ENCODE measurements around the gene ATP2C1.

ATP2C1 gene

DNA sequence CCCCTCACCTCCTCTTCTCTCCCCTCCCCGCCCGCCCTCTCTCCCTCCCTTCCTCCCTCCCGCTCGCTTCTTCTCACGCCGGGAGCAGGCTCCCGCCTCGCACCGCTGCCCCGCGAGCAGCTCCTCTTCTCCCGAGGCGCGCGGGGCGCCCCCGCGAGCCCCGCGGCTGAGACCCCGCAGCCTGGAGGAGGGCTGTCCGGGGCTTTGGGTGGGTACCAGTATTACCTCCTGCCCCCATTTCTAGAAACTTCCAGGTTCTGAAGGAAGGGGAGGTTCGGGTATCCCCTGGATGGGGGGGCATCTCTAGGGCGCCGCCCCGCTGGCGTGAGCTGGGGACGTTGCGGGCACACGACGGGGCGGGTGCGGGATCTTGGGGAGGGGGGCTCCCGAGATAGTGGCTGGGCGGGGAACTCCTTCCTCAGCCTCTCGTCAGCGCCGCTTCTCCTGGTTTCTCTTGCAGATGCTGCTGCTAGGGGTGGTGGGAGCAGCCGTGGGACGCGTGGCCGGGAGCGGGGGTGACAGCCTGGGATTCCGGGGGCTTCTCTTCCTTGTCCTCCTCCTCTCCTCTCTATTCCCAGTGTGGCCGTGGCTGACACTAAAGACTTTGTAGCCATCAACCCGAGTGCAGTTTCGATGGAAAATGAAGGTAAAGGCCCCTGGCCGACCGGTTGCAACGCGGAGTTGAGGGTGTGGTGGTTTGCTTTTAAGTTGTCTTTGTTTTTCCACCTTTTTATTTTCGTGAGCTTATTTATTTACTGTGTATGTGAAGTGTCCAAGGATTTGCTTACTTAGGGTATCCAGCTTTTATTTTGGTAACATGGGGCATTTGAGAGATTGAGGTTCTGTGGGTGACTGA lies 474 bp downstream of the ATP2C1 start:
- peak; percentile 62 for DNase-seq (ENCODE audit: low spot score)

DNA sequence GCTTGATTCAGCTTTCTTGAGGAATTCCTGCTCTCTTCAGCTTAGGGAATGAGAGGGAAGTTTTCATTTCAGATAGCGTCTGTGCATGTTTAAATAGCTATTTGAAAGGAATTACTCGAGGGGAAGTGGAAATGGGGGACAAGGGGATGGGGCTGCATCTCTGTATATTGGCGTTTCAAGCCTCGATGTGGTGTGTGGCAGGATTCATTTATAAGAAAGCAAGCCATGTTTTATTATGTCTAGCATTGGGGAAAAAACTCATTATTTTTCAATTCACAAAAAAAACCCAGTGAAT lies 1.0 kb downstream of the ATP2C1 start:
- DNase-seq (ENCODE audit: low spot score) = peak; percentile 10

DNA sequence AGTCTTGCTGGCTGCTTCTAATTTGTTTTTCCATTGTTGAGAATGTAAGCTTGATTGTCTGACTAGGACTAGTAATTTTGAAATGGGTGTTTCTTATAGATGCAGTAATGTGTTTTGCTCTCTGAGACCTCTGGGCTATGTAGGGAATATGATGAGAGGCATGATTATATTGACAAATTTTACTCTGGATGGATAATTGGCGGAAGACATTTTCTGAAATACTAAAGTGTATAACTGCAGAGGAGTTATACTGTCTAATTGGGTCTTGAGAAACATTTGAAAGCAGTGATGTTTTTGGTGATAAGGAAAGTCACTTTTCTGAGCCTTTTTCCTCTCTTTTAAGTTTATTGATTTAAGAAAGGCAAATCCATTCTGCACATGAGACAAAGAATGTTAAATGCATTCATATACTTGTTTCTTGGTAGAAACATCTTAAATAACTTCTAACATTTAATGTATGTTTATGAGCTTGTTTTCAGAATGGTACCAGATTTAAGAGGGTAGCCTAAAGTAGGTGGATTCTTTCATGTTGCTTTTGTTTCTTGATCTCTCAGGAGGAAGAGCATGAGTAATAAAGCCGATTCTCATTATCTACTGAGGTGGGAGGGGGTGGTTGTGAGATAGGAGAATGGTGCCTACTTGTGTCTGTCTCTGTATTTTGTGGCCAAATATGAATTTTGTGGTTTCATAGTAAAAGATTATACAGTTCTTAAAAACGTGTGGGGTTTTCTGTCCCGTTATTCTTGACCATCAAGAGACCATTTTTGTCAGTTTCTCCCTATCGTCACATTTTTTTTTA lies 2.0 kb downstream of the ATP2C1 start:
- DNase-seq (ENCODE audit: low spot score) = no peak

GRCh38 chr3:130897316-130897715 lies 3.4 kb downstream of the ATP2C1 start:
- DNase-seq (ENCODE audit: low spot score) = no peak

- DNase-seq (ENCODE audit: low spot score) = no peak
Observed at GRCh38 chr3:130900959-130901358, 7.1 kb downstream of the ATP2C1 start.

DNA sequence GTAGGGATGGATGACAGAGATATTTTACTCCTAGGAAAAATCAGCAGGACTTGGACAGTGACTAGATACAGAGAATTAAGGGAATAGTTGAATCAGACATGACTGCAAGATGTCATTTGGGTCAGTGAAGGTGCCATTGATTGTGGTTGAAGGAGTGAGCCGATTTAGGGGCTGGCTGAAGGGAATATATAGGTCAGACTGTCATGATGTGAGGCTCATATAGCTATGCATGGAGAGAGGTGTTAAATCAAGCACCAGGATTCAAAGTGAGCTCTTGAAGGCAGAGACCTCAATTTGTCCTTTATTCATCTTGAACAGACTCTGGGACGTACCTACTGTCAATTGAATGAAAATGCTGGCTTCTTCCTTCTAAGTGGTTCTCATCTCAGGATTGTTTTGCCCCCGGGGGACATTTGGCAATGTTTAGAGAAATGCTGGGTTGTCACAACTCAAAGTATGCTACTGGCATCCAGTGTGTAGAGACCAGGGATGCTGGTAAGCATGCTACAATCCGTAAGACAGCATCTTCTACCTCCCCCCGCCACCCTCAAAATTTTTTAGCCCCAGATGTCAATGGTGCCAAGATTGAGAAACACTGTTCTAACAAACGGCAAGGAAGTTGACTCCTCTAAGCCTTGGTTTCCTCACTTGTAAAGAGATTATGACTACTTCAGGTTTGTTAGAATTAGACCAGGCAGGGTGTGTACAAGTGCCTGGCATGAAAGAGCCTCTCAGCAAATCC lies 7.8 kb downstream of the ATP2C1 start:
- DNase-seq (ENCODE audit: low spot score) = no peak

GRCh38 chr3:130903412-130903908 lies 9.6 kb downstream of the ATP2C1 start:
- no peak for DNase-seq (ENCODE audit: low spot score)

- no peak for DNase-seq (ENCODE audit: low spot score)
Observed at GRCh38 chr3:130904491-130904890, 10.6 kb downstream of the ATP2C1 start.

DNA sequence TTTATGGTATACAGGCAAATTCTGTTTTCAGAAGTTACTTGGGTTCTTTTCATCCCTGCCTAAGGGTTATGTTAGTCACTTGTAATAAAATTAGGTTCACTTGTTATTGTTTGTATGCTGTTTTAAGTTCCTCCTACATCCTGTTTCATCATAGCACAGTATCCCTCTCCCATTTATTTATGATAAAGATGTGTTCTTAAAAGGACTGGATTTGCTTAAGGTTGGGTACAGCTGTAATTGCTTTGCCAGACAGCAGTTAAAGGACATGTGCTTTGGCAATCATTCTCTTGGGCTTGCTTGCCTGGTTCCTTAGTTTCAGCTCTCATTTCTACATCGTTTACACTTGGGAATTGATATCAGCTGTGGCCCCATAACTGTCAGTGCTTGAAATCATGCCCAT lies 11.7 kb downstream of the ATP2C1 start:
- DNase-seq (ENCODE audit: low spot score) = no peak

DNA sequence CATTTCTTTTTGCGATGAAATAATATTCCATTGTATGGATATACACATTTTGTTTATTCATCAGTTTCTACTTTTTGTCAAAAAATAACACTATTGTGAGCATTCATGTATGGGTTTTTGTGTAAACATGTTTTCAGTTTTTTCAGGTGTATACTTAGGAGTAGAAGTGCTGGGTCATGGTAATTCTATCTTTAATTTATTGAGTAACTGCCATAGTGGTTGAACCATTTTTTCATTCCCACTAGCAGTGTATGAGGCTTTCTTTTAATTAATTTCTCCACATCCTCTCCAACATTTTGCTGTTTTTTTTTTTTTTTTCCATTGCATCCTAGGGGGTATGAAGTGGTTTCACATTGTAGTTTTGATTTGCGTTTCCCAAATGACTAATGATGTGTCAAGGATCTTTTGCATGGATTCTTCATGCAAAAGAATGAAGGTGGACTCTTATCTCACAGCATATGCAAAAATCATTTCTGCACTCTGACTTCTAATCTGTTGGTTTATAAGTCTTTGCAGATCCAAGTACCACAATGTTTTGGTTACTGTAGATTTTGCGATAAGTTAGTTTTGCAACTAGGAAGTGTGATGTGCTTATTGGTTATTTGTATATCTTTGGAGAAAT lies 12.6 kb downstream of the ATP2C1 start:
- DNase-seq (ENCODE audit: low spot score) = no peak

DNA sequence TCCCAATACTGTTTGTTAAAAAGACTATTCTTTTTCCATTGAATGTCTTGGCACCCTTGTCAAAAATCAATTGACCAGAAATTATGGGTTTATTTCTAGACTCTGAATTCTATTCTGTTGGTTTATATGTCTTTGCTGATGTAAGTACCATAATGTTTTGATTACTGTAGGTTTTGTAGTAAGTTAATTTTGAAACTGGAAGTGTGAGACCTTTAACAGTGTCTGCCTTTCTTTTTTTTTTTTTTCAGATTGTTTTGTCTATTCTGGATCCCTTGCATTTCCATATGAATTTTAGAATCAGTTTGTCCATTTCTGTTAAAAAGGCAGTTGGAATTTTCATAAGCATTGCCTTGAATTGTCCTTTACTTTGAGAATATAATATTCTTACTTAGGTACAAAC lies 13.6 kb downstream of the ATP2C1 start:
- no peak for DNase-seq (ENCODE audit: low spot score)

GRCh38 chr3:130907966-130908365 lies 14.1 kb downstream of the ATP2C1 start:
- no peak for DNase-seq (ENCODE audit: low spot score)

DNA sequence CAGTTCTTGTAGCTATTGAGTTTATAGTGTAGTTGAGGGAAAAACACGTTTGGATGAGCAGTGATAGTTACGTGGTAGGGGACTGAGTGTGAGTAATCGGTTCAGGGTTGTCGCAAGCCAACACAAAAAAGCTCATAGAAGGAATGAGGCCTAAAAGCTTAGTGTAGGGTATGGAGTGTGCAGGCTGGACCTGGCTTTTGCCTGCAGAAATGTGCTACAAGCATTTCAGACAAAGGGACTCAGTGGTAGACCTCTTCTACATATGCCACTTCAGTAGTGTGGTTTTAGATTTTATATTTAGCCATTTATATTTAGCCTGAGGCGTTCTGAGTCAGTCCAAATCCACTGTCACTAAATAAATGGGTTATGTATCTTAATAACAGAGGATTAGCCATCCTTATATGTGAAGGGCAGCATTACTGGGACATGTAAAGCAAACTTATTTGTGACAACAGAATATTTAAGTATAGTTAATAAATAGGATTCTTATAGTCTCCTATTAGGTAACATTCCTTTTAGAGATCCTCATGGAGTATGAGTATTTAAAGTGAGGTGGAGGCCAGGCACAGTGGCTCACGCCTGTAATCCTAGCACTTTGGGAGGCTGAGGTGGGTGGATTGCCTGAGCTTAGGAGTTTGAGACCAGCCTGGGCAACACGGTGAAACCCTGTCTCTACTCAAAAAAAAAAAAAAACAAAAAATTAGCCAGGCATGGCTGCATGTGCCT lies 21.8 kb downstream of the ATP2C1 start:
- DNase-seq (ENCODE audit: low spot score) = no peak

GRCh38 chr3:130916507-130917167 lies 22.8 kb downstream of the ATP2C1 start:
- DNase-seq (ENCODE audit: low spot score) = no peak

DNA sequence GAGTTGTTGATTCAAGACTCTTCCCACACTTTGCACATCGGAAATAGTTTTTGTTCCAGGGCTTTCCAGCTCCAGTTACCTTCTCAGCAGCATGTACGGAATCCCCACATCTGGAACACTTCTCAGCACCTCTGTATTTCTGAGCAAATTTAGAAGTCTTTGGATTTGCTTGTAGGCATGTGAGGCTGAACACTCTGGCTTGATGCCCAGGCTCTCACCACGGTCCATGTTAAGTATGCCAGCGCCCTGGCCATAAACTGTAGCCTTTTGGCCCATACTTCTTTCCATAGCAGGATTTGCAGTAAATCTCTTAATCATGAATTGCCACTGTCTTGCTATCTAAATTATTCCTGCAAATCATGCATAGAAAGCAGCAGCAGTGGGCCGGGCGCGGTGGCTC lies 24.4 kb downstream of the ATP2C1 start:
- DNase-seq (ENCODE audit: low spot score) = no peak

DNA sequence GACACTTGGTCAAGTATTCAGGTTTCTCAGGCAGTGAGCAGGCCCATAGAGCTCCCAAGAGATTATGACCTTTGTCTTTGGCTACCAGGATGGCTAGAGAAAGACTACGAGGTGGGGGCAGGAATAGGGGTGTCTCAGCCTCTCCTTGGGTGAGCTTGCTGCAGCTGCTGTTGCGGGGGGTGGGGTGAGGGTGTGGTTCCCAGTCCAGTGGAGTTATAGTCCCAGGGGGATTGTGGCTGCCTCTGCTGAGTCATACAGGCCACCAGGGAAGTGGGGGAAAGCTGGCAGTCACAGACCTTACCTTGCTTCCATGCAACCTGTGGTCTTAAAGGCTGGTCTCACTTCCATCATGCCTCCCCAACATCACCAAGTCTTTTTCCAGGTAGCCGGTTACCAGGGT lies 31.7 kb downstream of the ATP2C1 start:
- no peak for DNase-seq (ENCODE audit: low spot score)

DNA sequence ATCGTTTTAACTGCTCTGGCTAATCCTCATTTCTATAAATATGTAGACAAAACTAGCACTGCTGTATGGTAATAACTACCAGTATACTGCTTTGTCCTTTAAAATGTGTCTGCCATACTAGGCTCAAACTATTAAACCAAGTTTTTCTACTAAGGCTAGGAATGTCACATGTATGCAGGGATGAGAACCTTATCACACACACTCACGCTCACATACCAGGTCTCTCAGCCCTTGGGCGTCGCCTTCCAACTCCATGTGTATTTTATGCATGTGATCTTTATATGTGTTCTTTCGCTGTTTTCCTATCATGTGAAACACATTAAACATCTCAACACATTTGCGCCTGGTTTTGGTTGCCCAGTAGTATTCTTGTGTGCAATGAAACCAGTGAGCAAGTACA lies 32.6 kb downstream of the ATP2C1 start:
- no peak for DNase-seq (ENCODE audit: low spot score)

GRCh38 chr3:130929804-130930203 lies 35.9 kb downstream of the ATP2C1 start:
- peak; percentile 5 for DNase-seq (ENCODE audit: low spot score)

DNA sequence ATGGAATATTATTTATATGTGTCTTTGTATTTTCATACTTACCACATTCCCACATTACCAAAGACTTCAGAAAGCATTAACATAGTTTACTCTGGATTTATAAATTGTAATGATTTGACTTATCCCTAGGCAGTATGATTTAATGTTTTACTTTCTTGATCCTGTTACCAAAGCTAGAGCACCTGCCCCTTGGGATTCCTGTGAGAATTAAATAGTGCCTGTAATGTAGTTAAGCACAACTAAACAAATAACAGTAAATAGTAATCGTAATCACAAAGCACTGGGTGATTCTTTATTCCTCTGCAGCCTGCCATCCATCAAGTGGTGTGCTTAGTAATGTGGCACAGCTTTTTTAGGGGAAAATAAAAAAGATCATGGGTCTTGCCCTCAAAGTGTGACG lies 39.1 kb downstream of the ATP2C1 start:
- DNase-seq (ENCODE audit: low spot score) = no peak

GRCh38 chr3:130933801-130934345 lies 40.0 kb downstream of the ATP2C1 start:
- no peak for DNase-seq (ENCODE audit: low spot score)

Measured in Ammon's horn (tissue), 1 donor.